ENCODE data around the gene LMLN. TPM values are rescaled to one million over a fixed set of nuclear protein-coding genes. Genes with fewer than 3 reads are reported as not detected.

Gene LMLN
- total RNA-seq, 2 experiments from 2014 or later, result 2.1 to 2.2 TPM

- peaks cover 14% of the 10 kb centered on the region for H3K36me3 Mint-ChIP-seq (ENCODE audit: low read depth)
- H3K27me3 Mint-ChIP-seq (ENCODE audit: low read depth), result no peaks in the 10 kb centered on the region
- no peak for DNase-seq
- H3K4me3 Mint-ChIP-seq, result no peak overlapping the region
- no peaks in the 10 kb centered on the region for H3K4me1 Mint-ChIP-seq (ENCODE audit: low read depth)
- intact Hi-C loops (cut with micrococcal nuclease), result no loop called here
- CTCF ChIA-PET, result interaction anchor here (0.8 kb wide), 1 partner anchor 83 kb away, joined by 4 read pairs; no protein-coding TSS in a partner anchor
- H3K9me3 Mint-ChIP-seq, result no peaks in the 10 kb centered on the region
- no peak overlapping the region for H3K27ac Mint-ChIP-seq
Measured at GRCh38 chr3:197996855-197997254, 36.8 kb downstream of the LMLN start.

- no peak overlapping the region for H3K27ac Mint-ChIP-seq
- CTCF ChIA-PET, result no interaction called here
- DNase-seq, result no peak
- peaks cover 9% of the 10 kb centered on the region for H3K36me3 Mint-ChIP-seq (ENCODE audit: low read depth)
- no peaks in the 10 kb centered on the region for H3K27me3 Mint-ChIP-seq (ENCODE audit: low read depth)
- no peak overlapping the region for H3K4me3 Mint-ChIP-seq
- intact Hi-C loops (cut with micrococcal nuclease), result no loop called here
- no peaks in the 10 kb centered on the region for H3K9me3 Mint-ChIP-seq
- no peaks in the 10 kb centered on the region for H3K4me1 Mint-ChIP-seq (ENCODE audit: low read depth)
Measured at GRCh38 chr3:197997936-197998335, 37.9 kb downstream of the LMLN start.

- no peak overlapping the region for H3K27ac Mint-ChIP-seq
- intact Hi-C loops (cut with micrococcal nuclease), result no loop called here
- H3K9me3 Mint-ChIP-seq, result no peaks in the 10 kb centered on the region
Measured at GRCh38 chr3:198017090-198017489, 57.1 kb downstream of the LMLN start.

GRCh38 chr3:198018416-198018815, 58.4 kb downstream of the LMLN start:
- Mint-ChIP-seq H3K4me1 (ENCODE audit: low read depth) (no peaks in the 10 kb centered on the region), H3K9me3 (no peaks in the 10 kb centered on the region), H3K36me3 (ENCODE audit: low read depth) (peaks cover 1% of the 10 kb centered on the region), H3K27ac (no peak overlapping the region), H3K4me3 (no peak overlapping the region), H3K27me3 (ENCODE audit: low read depth) (no peaks in the 10 kb centered on the region)
- CTCF ChIA-PET, result interaction anchor here (0.8 kb wide), 1 partner anchor 113 kb away, joined by 4 read pairs; no protein-coding TSS in a partner anchor
- intact Hi-C loops (cut with micrococcal nuclease), result no loop called here
- no peak for DNase-seq

More at GRCh38 chr3:198017090-198017489, 57.1 kb downstream of the LMLN start:
- Mint-ChIP-seq H3K4me1 (ENCODE audit: low read depth) (no peaks in the 10 kb centered on the region), H3K4me3 (no peak overlapping the region), H3K36me3 (ENCODE audit: low read depth) (peaks cover 1% of the 10 kb centered on the region), H3K27me3 (ENCODE audit: low read depth) (no peaks in the 10 kb centered on the region)
- no peak for DNase-seq
- CTCF ChIA-PET, result no interaction called here

- Mint-ChIP-seq H3K9me3 (no peaks in the 10 kb centered on the region), H3K36me3 (ENCODE audit: low read depth) (peaks cover 1% of the 10 kb centered on the region), H3K4me1 (ENCODE audit: low read depth) (no peaks in the 10 kb centered on the region), H3K27me3 (ENCODE audit: low read depth) (no peaks in the 10 kb centered on the region), H3K27ac (no peak overlapping the region), H3K4me3 (no peak overlapping the region)
- CTCF ChIA-PET, result no interaction called here
- intact Hi-C loops (cut with micrococcal nuclease), result no loop called here
- no peak for DNase-seq
Measured at GRCh38 chr3:198019115-198019514, 59.1 kb downstream of the LMLN start.

- intact Hi-C loops (cut with micrococcal nuclease), result no loop called here
- Mint-ChIP-seq H3K27me3 (ENCODE audit: low read depth) (no peaks in the 10 kb centered on the region), H3K9me3 (no peaks in the 10 kb centered on the region), H3K27ac (no peak overlapping the region), H3K4me1 (ENCODE audit: low read depth) (no peaks in the 10 kb centered on the region), H3K4me3 (no peak overlapping the region), H3K36me3 (ENCODE audit: low read depth) (peaks cover 1% of the 10 kb centered on the region)
- CTCF ChIA-PET, result interaction anchor here (0.6 kb wide), 1 partner anchor 42 kb away, joined by 3 read pairs; no protein-coding TSS in a partner anchor
- DNase-seq, result no peak
Measured at GRCh38 chr3:198021320-198021719, 61.3 kb downstream of the LMLN start.

GRCh38 chr3:198022604-198023003, 62.6 kb downstream of the LMLN start:
- peaks cover 7% of the 10 kb centered on the region for H3K36me3 Mint-ChIP-seq (ENCODE audit: low read depth)
- intact Hi-C loops (cut with micrococcal nuclease), result no loop called here
- CTCF ChIA-PET, result interaction anchor here (0.5 kb wide), 1 partner anchor 89 kb away, joined by 4 read pairs; no protein-coding TSS in a partner anchor
- DNase-seq, result no peak
- no peaks in the 10 kb centered on the region for H3K27me3 Mint-ChIP-seq (ENCODE audit: low read depth)
- H3K4me3 Mint-ChIP-seq, result no peak overlapping the region
- H3K4me1 Mint-ChIP-seq (ENCODE audit: low read depth), result no peaks in the 10 kb centered on the region
- no peaks in the 10 kb centered on the region for H3K9me3 Mint-ChIP-seq
- no peak overlapping the region for H3K27ac Mint-ChIP-seq

- H3K4me3 Mint-ChIP-seq, result no peak overlapping the region
- no peak overlapping the region for H3K27ac Mint-ChIP-seq
- DNase-seq, result no peak
- no peaks in the 10 kb centered on the region for H3K4me1 Mint-ChIP-seq (ENCODE audit: low read depth)
- CTCF ChIA-PET, result no interaction called here
- intact Hi-C loops (cut with micrococcal nuclease), result no loop called here
- H3K27me3 Mint-ChIP-seq (ENCODE audit: low read depth), result no peaks in the 10 kb centered on the region
- no peaks in the 10 kb centered on the region for H3K9me3 Mint-ChIP-seq
- peaks cover 7% of the 10 kb centered on the region for H3K36me3 Mint-ChIP-seq (ENCODE audit: low read depth)
Measured at GRCh38 chr3:198025644-198026043, 65.6 kb downstream of the LMLN start.

- H3K27me3 Mint-ChIP-seq (ENCODE audit: low read depth), result no peaks in the 10 kb centered on the region
- no peak for DNase-seq
- H3K9me3 Mint-ChIP-seq, result no peaks in the 10 kb centered on the region
- H3K36me3 Mint-ChIP-seq (ENCODE audit: low read depth), result peaks cover 6% of the 10 kb centered on the region
- no peak overlapping the region for H3K4me3 Mint-ChIP-seq
- intact Hi-C loops (cut with micrococcal nuclease), result no loop called here
- H3K4me1 Mint-ChIP-seq (ENCODE audit: low read depth), result no peaks in the 10 kb centered on the region
- no peak overlapping the region for H3K27ac Mint-ChIP-seq
- CTCF ChIA-PET, result no interaction called here
Measured at GRCh38 chr3:198026620-198027019, 66.6 kb downstream of the LMLN start.

GRCh38 chr3:198027045-198027798, 67.2 kb downstream of the LMLN start:
- H3K9me3 Mint-ChIP-seq, result no peaks in the 10 kb centered on the region
- H3K27ac Mint-ChIP-seq, result no peak overlapping the region
- H3K4me3 Mint-ChIP-seq, result no peak overlapping the region
- H3K27me3 Mint-ChIP-seq (ENCODE audit: low read depth), result no peaks in the 10 kb centered on the region
- CTCF ChIA-PET, result no interaction called here
- intact Hi-C loops (cut with micrococcal nuclease), result no loop called here
- no peaks in the 10 kb centered on the region for H3K4me1 Mint-ChIP-seq (ENCODE audit: low read depth)
- H3K36me3 Mint-ChIP-seq (ENCODE audit: low read depth), result peaks cover 6% of the 10 kb centered on the region
- no peak for DNase-seq

- no peaks in the 10 kb centered on the region for H3K9me3 Mint-ChIP-seq
- no peaks in the 10 kb centered on the region for H3K27me3 Mint-ChIP-seq (ENCODE audit: low read depth)
- H3K4me1 Mint-ChIP-seq (ENCODE audit: low read depth), result no peaks in the 10 kb centered on the region
- peaks cover 6% of the 10 kb centered on the region for H3K36me3 Mint-ChIP-seq (ENCODE audit: low read depth)
- no peak for DNase-seq
- no peak overlapping the region for H3K4me3 Mint-ChIP-seq
- CTCF ChIA-PET, result no interaction called here
- H3K27ac Mint-ChIP-seq, result no peak overlapping the region
- intact Hi-C loops (cut with micrococcal nuclease), result no loop called here
Measured at GRCh38 chr3:198027799-198028390, 67.9 kb downstream of the LMLN start.

GRCh38 chr3:198028718-198029117, 68.7 kb downstream of the LMLN start:
- Mint-ChIP-seq H3K4me3 (no peak overlapping the region), H3K9me3 (no peaks in the 10 kb centered on the region), H3K4me1 (ENCODE audit: low read depth) (no peaks in the 10 kb centered on the region), H3K36me3 (ENCODE audit: low read depth) (peaks cover 6% of the 10 kb centered on the region), H3K27me3 (ENCODE audit: low read depth) (no peaks in the 10 kb centered on the region), H3K27ac (no peak overlapping the region)
- no peak for DNase-seq
- intact Hi-C loops (cut with micrococcal nuclease), result no loop called here
- CTCF ChIA-PET, result no interaction called here

GRCh38 chr3:198030125-198030524, 70.1 kb downstream of the LMLN start:
- Mint-ChIP-seq H3K4me1 (ENCODE audit: low read depth) (no peaks in the 10 kb centered on the region), H3K36me3 (ENCODE audit: low read depth) (peaks cover 6% of the 10 kb centered on the region), H3K4me3 (no peak overlapping the region), H3K27ac (no peak overlapping the region), H3K9me3 (no peaks in the 10 kb centered on the region), H3K27me3 (ENCODE audit: low read depth) (no peaks in the 10 kb centered on the region)
- CTCF ChIA-PET, result no interaction called here
- intact Hi-C loops (cut with micrococcal nuclease), result no loop called here
- DNase-seq, result no peak
